ENCODE measurements around the gene KLHDC8A. TPM values are rescaled to one million over a fixed set of nuclear protein-coding genes. Genes with fewer than 3 reads are reported as not detected.
A peak's percentile ranks its signal among the peaks of the same experiment; 100 is the strongest.

Gene KLHDC8A
- total and polyA plus RNA-seq, 7 experiments from 2014 or later: not detected

DNA sequence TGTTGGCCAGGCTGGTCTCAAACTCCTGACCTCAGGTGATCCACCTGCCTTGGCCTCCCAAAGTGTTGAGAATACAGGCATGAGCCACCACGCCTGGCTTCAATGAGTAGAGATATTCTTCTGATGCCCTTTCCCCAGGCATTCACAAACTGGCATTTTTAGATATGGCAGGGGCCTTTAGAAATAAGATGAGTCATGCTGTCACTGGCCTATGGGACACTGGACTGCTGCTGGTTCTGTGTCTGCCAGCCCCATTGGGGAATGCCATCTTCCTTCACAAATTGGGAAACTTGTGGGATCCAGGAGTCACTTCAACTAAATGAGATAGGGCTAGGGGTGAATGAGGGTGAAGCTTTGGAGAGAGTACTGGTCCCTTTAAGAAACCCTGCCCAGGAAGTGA lies 16.0 kb downstream of the KLHDC8A start:
- H3K9me3 Mint-ChIP-seq: no peaks in the 10 kb centered on the region
- Histone ChIP-seq H3K9me3 (ENCODE audit: control insufficient read depth in 2 of 3, low read length in 3 of 3) (no peaks in the 10 kb centered on the region), H3K36me3 (ENCODE audit: control insufficient read depth in 2 of 3, insufficient read depth in 3 of 3, low read length in 3 of 3) (no peaks in the 10 kb centered on the region), H3K4me1 (ENCODE audit: control insufficient read depth in 2 of 2, insufficient read depth in 2 of 2, low read length in 2 of 2) (peaks cover 0 to 6% of the 10 kb centered on the region in 2 donors), H3K27ac (ENCODE audit: low read depth, low read length) (no peak overlapping the region), H3K27me3 (ENCODE audit: control insufficient read depth in 2 of 2, insufficient read depth in 2 of 2, low read length in 2 of 2) (peaks cover 0 to 8% of the 10 kb centered on the region in 2 donors), H3K4me3 (ENCODE audit: low read length) (no peak overlapping the region)
- no peak overlapping the region for H3K4me3 Mint-ChIP-seq
- ATAC-seq (no peak), DNase-seq (no peak)
- H3K27ac Mint-ChIP-seq: no peak overlapping the region
- peaks cover 4 to 14% (median 10%) of the 10 kb centered on the region in 7 donors for H3K4me1 Mint-ChIP-seq
- intact Hi-C loops (cut with micrococcal nuclease): no loop called here
- POLR2A ChIA-PET: no interaction called here
- CTCF ChIA-PET: interaction anchor here (6.6 kb wide), 1 partner anchor 67 kb away, joined by 40 read pairs; no protein-coding TSS in a partner anchor
- no peaks in the 10 kb centered on the region for H3K36me3 Mint-ChIP-seq
- H3K27me3 Mint-ChIP-seq: peaks cover 22 to 66% (median 25%) of the 10 kb centered on the region in 5 donors

DNA sequence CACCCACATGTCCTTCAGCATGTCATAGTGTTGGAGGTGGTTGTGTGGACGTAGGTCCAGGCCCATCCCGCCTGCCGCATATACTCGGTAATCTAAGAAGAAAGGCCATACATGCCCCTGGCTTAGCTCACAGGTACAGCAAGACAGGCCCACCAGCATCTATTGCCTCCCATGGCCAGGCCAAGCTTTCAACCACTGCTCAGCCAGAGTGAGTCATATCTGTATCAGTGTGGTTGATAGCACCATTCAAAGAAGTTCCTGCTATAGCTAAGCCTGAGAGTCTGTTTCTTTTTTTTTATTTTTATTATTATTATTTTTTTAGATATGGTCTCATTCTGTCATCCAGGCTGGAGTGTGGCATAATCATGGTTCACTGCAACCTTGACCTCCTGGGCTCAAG lies 17.0 kb downstream of the KLHDC8A start:
- POLR2A ChIA-PET: interaction anchor here (1.2 kb wide), 1 partner anchor 18 kb away, joined by 3 read pairs; the partner anchor contains the start of gene NUAK2

DNA sequence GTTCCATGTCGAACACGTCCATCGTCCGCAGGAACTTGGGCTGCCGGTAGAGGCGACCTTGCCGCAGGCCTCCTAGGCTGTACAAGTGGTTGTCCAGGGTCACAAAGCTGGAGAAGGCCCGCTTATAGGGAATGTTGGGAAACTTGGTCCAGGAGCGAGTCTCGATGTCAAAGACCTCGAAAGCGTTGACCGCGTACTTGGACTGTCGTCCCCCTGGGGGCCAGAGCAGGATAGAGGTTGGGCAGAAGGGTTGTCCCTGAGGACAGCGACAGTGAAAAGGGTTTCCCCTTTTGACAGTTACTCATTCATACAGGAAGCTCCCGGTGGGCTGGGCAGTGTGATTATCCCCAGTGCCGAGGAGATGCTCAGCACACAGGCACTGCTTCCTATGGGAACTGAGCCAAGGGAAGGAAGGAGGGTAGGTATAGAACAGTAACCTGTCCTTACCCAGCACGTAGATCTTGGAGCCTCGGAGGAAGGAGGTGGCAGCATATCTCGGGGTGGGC lies 17.5 kb downstream of the KLHDC8A start:
- ChIA-PET POLR2A (interaction anchor here (1.2 kb wide), 1 partner anchor 18 kb away, joined by 3 read pairs; the partner anchor contains the start of gene NUAK2), CTCF (interaction anchor here (0.6 to 6.6 kb wide), 5 partner anchors 65 to 441 kb away, joined by 3 to 40 read pairs (median 4); no protein-coding TSS in a partner anchor)
- no peaks in the 10 kb centered on the region for H3K9me3 Mint-ChIP-seq

More for the DNA sequence above, 17.0 kb downstream of the KLHDC8A start:
- Mint-ChIP-seq H3K27me3 (peaks cover 12 to 57% (median 16%) of the 10 kb centered on the region in 5 donors), H3K36me3 (no peaks in the 10 kb centered on the region), H3K4me1 (peaks cover 6 to 12% (median 7%) of the 10 kb centered on the region in 7 donors), H3K9me3 (no peaks in the 10 kb centered on the region), H3K27ac (no peak overlapping the region), H3K4me3 (no peak overlapping the region)
- no peaks in the 10 kb centered on the region for H3K36me3 ChIP-seq (ENCODE audit: control insufficient read depth in 2 of 3, insufficient read depth in 3 of 3, low read length in 3 of 3)
- H3K9me3 ChIP-seq (ENCODE audit: control insufficient read depth in 2 of 3, low read length in 3 of 3): no peaks in the 10 kb centered on the region
- CTCF ChIA-PET: interaction anchor here (0.6 to 6.6 kb wide), 5 partner anchors 66 to 441 kb away, joined by 3 to 40 read pairs (median 4); no protein-coding TSS in a partner anchor
- intact Hi-C loops (cut with micrococcal nuclease): loop anchor here in 1 of 2 donors (10.0 kb wide), 1 partner anchor 295 kb away; the partner anchor contains the start of gene ELK4
- H3K4me1 ChIP-seq (ENCODE audit: control insufficient read depth in 2 of 2, insufficient read depth in 2 of 2, low read length in 2 of 2): peaks cover 0 to 6% of the 10 kb centered on the region in 2 donors
- peaks cover 0 to 5% of the 10 kb centered on the region in 2 donors for H3K27me3 ChIP-seq (ENCODE audit: control insufficient read depth in 2 of 2, insufficient read depth in 2 of 2, low read length in 2 of 2)
- no peak overlapping the region for H3K27ac ChIP-seq (ENCODE audit: low read depth, low read length)
- no peak for DNase-seq
- ATAC-seq: no peak
- no peak overlapping the region for H3K4me3 ChIP-seq (ENCODE audit: low read length)

DNA sequence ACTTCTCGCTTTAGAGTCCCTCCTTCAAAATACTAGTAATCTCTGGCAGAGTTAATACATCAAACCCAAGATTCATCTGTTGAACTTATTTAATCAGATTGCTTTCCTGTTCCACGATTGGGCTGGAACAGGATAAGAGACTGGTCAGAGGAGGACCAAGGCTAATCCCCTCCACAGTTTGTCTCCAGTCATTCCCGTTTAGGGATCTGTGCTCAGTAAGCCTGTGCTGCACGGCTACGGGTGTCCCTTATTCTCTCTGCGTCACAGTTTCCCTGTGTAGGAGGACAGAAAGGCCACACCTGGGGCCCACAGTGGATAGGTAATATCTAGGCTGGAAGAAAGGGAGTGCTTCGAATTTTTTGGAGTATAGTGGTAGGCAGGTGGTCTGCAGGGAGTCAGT lies 18.7 kb downstream of the KLHDC8A start:
- DNase-seq (no peak), ATAC-seq (no peak)
- H3K4me3 Mint-ChIP-seq: no peak overlapping the region
- Histone ChIP-seq H3K27ac (ENCODE audit: low read depth, low read length) (no peak overlapping the region), H3K9me3 (ENCODE audit: control insufficient read depth in 2 of 3, low read length in 3 of 3) (no peaks in the 10 kb centered on the region), H3K27me3 (ENCODE audit: control insufficient read depth in 2 of 2, insufficient read depth in 2 of 2, low read length in 2 of 2) (no peaks in the 10 kb centered on the region), H3K4me1 (ENCODE audit: control insufficient read depth in 2 of 2, insufficient read depth in 2 of 2, low read length in 2 of 2) (no peaks in the 10 kb centered on the region), H3K36me3 (ENCODE audit: control insufficient read depth in 2 of 3, insufficient read depth in 3 of 3, low read length in 3 of 3) (no peaks in the 10 kb centered on the region), H3K4me3 (ENCODE audit: low read length) (no peak overlapping the region)
- H3K36me3 Mint-ChIP-seq: no peaks in the 10 kb centered on the region
- peaks cover 0 to 5% (median 4%) of the 10 kb centered on the region in 7 donors for H3K4me1 Mint-ChIP-seq
- ChIA-PET POLR2A (no interaction called here), CTCF (interaction anchor here (0.6 to 6.6 kb wide), 7 partner anchors 16 to 321 kb away, joined by 3 to 40 read pairs (median 10); no protein-coding TSS in a partner anchor)
- H3K27me3 Mint-ChIP-seq: peaks cover 6 to 57% (median 9%) of the 10 kb centered on the region in 5 donors
- no peak overlapping the region for H3K27ac Mint-ChIP-seq
- no peaks in the 10 kb centered on the region for H3K9me3 Mint-ChIP-seq
- intact Hi-C loops (cut with micrococcal nuclease): loop anchor here in 1 of 2 donors (10.0 kb wide), 1 partner anchor 297 kb away; the partner anchor contains the start of gene ELK4

More for the DNA sequence above, 17.5 kb downstream of the KLHDC8A start:
- H3K27ac Mint-ChIP-seq: no peak overlapping the region
- peaks cover 2 to 8% (median 4%) of the 10 kb centered on the region in 7 donors for H3K4me1 Mint-ChIP-seq
- no peak overlapping the region for H3K4me3 Mint-ChIP-seq
- H3K36me3 ChIP-seq (ENCODE audit: control insufficient read depth in 2 of 3, insufficient read depth in 3 of 3, low read length in 3 of 3): no peaks in the 10 kb centered on the region
- intact Hi-C loops (cut with micrococcal nuclease): loop anchor here in 1 of 2 donors (10.0 kb wide), 1 partner anchor 296 kb away; the partner anchor contains the start of gene ELK4
- DNase-seq: no peak
- H3K27me3 ChIP-seq (ENCODE audit: control insufficient read depth in 2 of 2, insufficient read depth in 2 of 2, low read length in 2 of 2): peaks cover 0 to under 1% of the 10 kb centered on the region in 2 donors
- no peak overlapping the region for H3K27ac ChIP-seq (ENCODE audit: low read depth, low read length)
- H3K9me3 ChIP-seq (ENCODE audit: control insufficient read depth in 2 of 3, low read length in 3 of 3): no peaks in the 10 kb centered on the region
- H3K4me3 ChIP-seq (ENCODE audit: low read length): no peak overlapping the region
- H3K36me3 Mint-ChIP-seq: no peaks in the 10 kb centered on the region
- H3K4me1 ChIP-seq (ENCODE audit: control insufficient read depth in 2 of 2, insufficient read depth in 2 of 2, low read length in 2 of 2): peaks cover 0 to 2% of the 10 kb centered on the region in 2 donors
- peaks cover 7 to 56% (median 11%) of the 10 kb centered on the region in 5 donors for H3K27me3 Mint-ChIP-seq
- ATAC-seq: no peak

DNA sequence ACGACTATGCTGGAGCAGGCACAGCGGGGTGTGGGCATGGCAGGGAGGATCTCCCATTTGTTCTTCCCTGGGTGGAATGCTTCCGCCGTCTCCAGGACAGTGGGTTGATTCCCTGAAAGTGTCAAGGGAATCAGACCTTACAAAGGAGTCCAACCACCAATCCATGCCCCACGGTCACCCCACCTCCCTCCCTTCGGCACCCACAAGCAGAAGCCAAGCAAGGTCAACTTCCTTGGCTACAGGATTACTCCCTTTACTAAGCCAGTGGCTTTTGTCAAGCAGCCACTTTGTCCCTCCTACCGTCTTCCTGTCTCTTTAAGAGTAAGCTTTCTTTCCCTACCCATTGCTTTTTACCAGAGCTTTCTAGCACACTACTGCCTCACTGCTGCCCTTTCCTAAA lies 19.2 kb downstream of the KLHDC8A start:
- H3K9me3 ChIP-seq (ENCODE audit: control insufficient read depth in 2 of 3, low read length in 3 of 3): no peaks in the 10 kb centered on the region
- H3K36me3 ChIP-seq (ENCODE audit: control insufficient read depth in 2 of 3, insufficient read depth in 3 of 3, low read length in 3 of 3): no peaks in the 10 kb centered on the region
- Mint-ChIP-seq H3K27ac (no peak overlapping the region), H3K36me3 (no peaks in the 10 kb centered on the region), H3K4me1 (peaks cover 0 to 4% (median 1%) of the 10 kb centered on the region in 7 donors), H3K27me3 (peaks cover 3 to 52% (median 5%) of the 10 kb centered on the region in 5 donors), H3K4me3 (no peak overlapping the region), H3K9me3 (no peaks in the 10 kb centered on the region)
- no peaks in the 10 kb centered on the region for H3K4me1 ChIP-seq (ENCODE audit: control insufficient read depth in 2 of 2, insufficient read depth in 2 of 2, low read length in 2 of 2)
- no peaks in the 10 kb centered on the region for H3K27me3 ChIP-seq (ENCODE audit: control insufficient read depth in 2 of 2, insufficient read depth in 2 of 2, low read length in 2 of 2)
- no peak overlapping the region for H3K4me3 ChIP-seq (ENCODE audit: low read length)
- ChIA-PET POLR2A (no interaction called here), CTCF (interaction anchor here (0.6 to 6.6 kb wide), 14 partner anchors 9 to 321 kb away, joined by 3 to 40 read pairs (median 5); no protein-coding TSS in a partner anchor)
- ATAC-seq (no peak), DNase-seq (no peak)
- no peak overlapping the region for H3K27ac ChIP-seq (ENCODE audit: low read depth, low read length)
- intact Hi-C loops (cut with micrococcal nuclease): loop anchor here in 1 of 2 donors (10.0 kb wide), 1 partner anchor 297 kb away; the partner anchor contains the start of gene ELK4

DNA sequence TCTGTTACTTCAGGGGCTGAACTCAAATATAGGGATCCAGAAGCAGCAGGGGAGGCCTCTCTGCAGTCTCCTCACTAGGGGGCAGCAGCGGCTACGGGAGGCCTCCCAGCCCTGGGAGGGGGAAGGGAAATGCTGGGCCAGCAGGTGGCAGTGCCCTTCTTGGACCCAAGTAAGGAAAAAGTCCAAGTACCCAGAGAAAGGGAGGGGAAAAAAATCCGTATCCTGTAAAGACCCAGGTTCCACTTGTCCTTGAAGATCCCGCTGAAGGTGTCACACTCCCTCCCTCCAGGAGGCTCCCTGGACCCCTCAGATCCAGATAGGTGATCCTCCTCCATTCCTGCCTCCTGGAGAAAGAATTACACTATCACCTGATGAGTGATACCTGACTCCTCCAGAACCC lies 21.0 kb downstream of the KLHDC8A start:
- Histone ChIP-seq H3K4me3 (ENCODE audit: low read length) (no peak overlapping the region), H3K9me3 (ENCODE audit: control insufficient read depth in 2 of 3, low read length in 3 of 3) (no peaks in the 10 kb centered on the region), H3K27ac (ENCODE audit: low read depth, low read length) (no peak overlapping the region), H3K4me1 (ENCODE audit: control insufficient read depth in 2 of 2, insufficient read depth in 2 of 2, low read length in 2 of 2) (no peaks in the 10 kb centered on the region), H3K27me3 (ENCODE audit: control insufficient read depth in 2 of 2, insufficient read depth in 2 of 2, low read length in 2 of 2) (no peaks in the 10 kb centered on the region), H3K36me3 (ENCODE audit: control insufficient read depth in 2 of 3, insufficient read depth in 3 of 3, low read length in 3 of 3) (no peaks in the 10 kb centered on the region)
- CTCF ChIA-PET: interaction anchor here (0.7 to 6.6 kb wide), 15 partner anchors 11 to 191 kb away, joined by 3 to 40 read pairs (median 5); no protein-coding TSS in a partner anchor
- no peaks in the 10 kb centered on the region for H3K36me3 Mint-ChIP-seq
- DNase-seq (peak; percentile 55 to 81 (median 71)), ATAC-seq (peak; percentile 96)
- no peaks in the 10 kb centered on the region for H3K9me3 Mint-ChIP-seq
- no peak overlapping the region for H3K27ac Mint-ChIP-seq
- peaks cover 0 to 5% (median 0%) of the 10 kb centered on the region in 7 donors for H3K4me1 Mint-ChIP-seq
- peaks cover 0 to 40% (median 0%) of the 10 kb centered on the region in 5 donors for H3K27me3 Mint-ChIP-seq
- POLR2A ChIA-PET: interaction anchor here (28.6 kb wide), 1 partner anchor 56 kb away, joined by 1119 read pairs; no protein-coding TSS in a partner anchor
- no peak overlapping the region for H3K4me3 Mint-ChIP-seq
- intact Hi-C loops (cut with micrococcal nuclease): loop anchor here (1.0 to 10.0 kb wide), 4 partner anchors 19 to 299 kb away; partner anchors contain the start of gene ELK4 (in 1 of the 2)
